GM12878 (cell line): ENCODE measurements around the gene ZNF507. TPM values are rescaled to one million over a fixed set of nuclear protein-coding genes. Genes with fewer than 3 reads are reported as not detected.

ENCODE experiments used
- ATAC-seq: fragments of 200-7000 bp; cut with Tn5 transposase; 3 replicates; pipeline ENCODE4 v1.9.1; 2020; ENCODE audit warnings: mild to moderate bottlenecking, moderate library complexity
- BruUV-seq: library from RNA; stranded (reverse); fragments of 400-500 nt; replicated peaks from 2 replicates; lab custom pipeline; 2021; lab: Mats Ljungman, UMichigan
- CTCF ChIA-PET: fragments of 300-600 bp; sonication (Branson Sonifier 250); formaldehyde crosslinking; extraction: SDS; loops from one replicate; lab custom pipeline; 2021; ENCODE audit warnings: inconsistent platforms; lab: Yijun Ruan, JAX
- POLR2A ChIA-PET: fragments of 350-600 bp; formaldehyde crosslinking; extraction: SDS; loops from one replicate; lab custom pipeline; 2021; ENCODE audit warnings: inconsistent platforms; lab: Charles Lee
- RAD21 ChIA-PET: fragments of 300-600 bp; sonication (Branson Sonifier 250); formaldehyde crosslinking; loops from one replicate; lab custom pipeline; 2023; ENCODE audit warnings: antibody characterized with exemption; ENCODE audit not compliant: unreplicated experiment; lab: Charles Lee
- SMC1A ChIA-PET: fragments of 300-600 bp; sonication (Branson Sonifier 250); formaldehyde crosslinking; loops from one replicate; lab custom pipeline; 2023; ENCODE audit not compliant: unreplicated experiment, uncharacterized antibody; lab: Charles Lee
- DNase-seq: peaks from one replicate; pipeline ENCODE4 v3.0.0-alpha.2; 2011; ENCODE audit warnings: low read depth, low spot score
- FAIRE-seq: peaks from 3 replicates; lab custom pipeline; 2011; peaks lifted over from hg19 to GRCh38; lab: Jason Lieb, UNC
- H2AFZ ChIP-seq: 2 replicates; pipeline ENCODE4 v1.6.0; 2011; ENCODE audit warnings: low read depth, low read length, control low read depth; ENCODE audit not compliant: control insufficient read depth
- H3K27ac ChIP-seq: 2 replicates; pipeline ENCODE4 v1.5.1; 2011; ENCODE audit warnings: control low read depth; ENCODE audit not compliant: control insufficient read depth, insufficient read depth
- H3K27me3 ChIP-seq, 2 experiments: replicated peaks in 1 of 2; 2 replicates each; pipeline versions ENCODE4 v1.6.0 to v1.6.1; 2011; ENCODE audit warnings: low read length in 1 of 2; ENCODE audit not compliant: control insufficient read depth in 2 of 2, insufficient read depth in 2 of 2
- H3K36me3 ChIP-seq, 2 experiments: 2 replicates each; pipeline ENCODE4 v1.5.1; 2011; ENCODE audit warnings: low read length in 1 of 2; ENCODE audit not compliant: control insufficient read depth in 2 of 2, insufficient read depth in 2 of 2
- H3K4me1 ChIP-seq: 2 replicates; pipeline ENCODE4 v1.6.1; 2011; ENCODE audit warnings: mild to moderate bottlenecking, low read length, moderate library complexity, mixed read lengths; ENCODE audit not compliant: control insufficient read depth, insufficient read depth
- H3K4me2 ChIP-seq: 2 replicates; pipeline ENCODE4 v1.6.0; 2011; ENCODE audit warnings: control low read depth; ENCODE audit not compliant: control insufficient read depth, insufficient read depth
- H3K4me3 ChIP-seq: fragments of 200-600 bp; sonication (generic); 2 replicates; pipeline ENCODE4 v1.5.1; 2016
- H3K79me2 ChIP-seq: 2 replicates; pipeline ENCODE4 v1.6.0; 2011; ENCODE audit warnings: low read length; ENCODE audit not compliant: control insufficient read depth, insufficient read depth
- H3K9ac ChIP-seq: 2 replicates; pipeline ENCODE4 v1.8.0; 2011; ENCODE audit warnings: low read length, control low read depth, mixed read lengths; ENCODE audit not compliant: control insufficient read depth, insufficient read depth
- H3K9me3 ChIP-seq: replicated peaks from 3 replicates; pipeline ENCODE4 v1.5.1; 2011; ENCODE audit warnings: mild to moderate bottlenecking, low read length; ENCODE audit not compliant: control insufficient read depth, insufficient read depth
- H4K20me1 ChIP-seq: 2 replicates; pipeline ENCODE4 v1.6.0; 2011; ENCODE audit not compliant: control insufficient read depth, insufficient read depth
- BRCA1 ChIP-seq: IDR thresholded peaks from 2 replicates; pipeline ENCODE4 v1.6.1; 2011; ENCODE audit warnings: low read depth, low read length, improper control_type of control experiment
- ESRRA ChIP-seq: IDR thresholded peaks from 2 replicates; pipeline ENCODE4 v1.6.1; 2012; ENCODE audit warnings: mild to moderate bottlenecking, low read length, improper control_type of control experiment
- IKZF2 ChIP-seq, 2 experiments: fragments of 450-650 bp; IDR thresholded peaks; 2 replicates each; pipeline ENCODE4 v1.6.1; 2017; ENCODE audit warnings: mild to moderate bottlenecking in 2 of 2, moderate library complexity in 2 of 2
- KLF5 ChIP-seq: fragments of 450-650 bp; IDR thresholded peaks from 2 replicates; pipeline ENCODE4 v1.6.1; 2014; ENCODE audit warnings: mild to moderate bottlenecking; ENCODE audit not compliant: partially characterized antibody
- MTA3 ChIP-seq: IDR thresholded peaks from 2 replicates; pipeline ENCODE4 v1.6.1; 2012; ENCODE audit warnings: low read length, inconsistent platforms, borderline replicate concordance
- PML ChIP-seq: IDR thresholded peaks from 2 replicates; pipeline ENCODE4 v1.6.1; 2012; ENCODE audit warnings: low read length, inconsistent platforms
- POLR2AphosphoS5 ChIP-seq: IDR thresholded peaks from 2 replicates; pipeline ENCODE4 v1.6.1; 2011; ENCODE audit warnings: mild to moderate bottlenecking, low read length, inconsistent platforms
- ZSCAN29 ChIP-seq: fragments of 450-650 bp; IDR thresholded peaks from 2 replicates; pipeline ENCODE4 v1.6.1; 2017; ENCODE audit warnings: mild to moderate bottlenecking, moderate library complexity
- WGBS: methylation state at CpG from one replicate; pipeline ENCODE4 v1.1.6; 2016; ENCODE audit warnings: low lambda C conversion rate; ENCODE audit not compliant: insufficient replicate concordance, insufficient coverage; ENCODE audit errors: missing lambda C conversion rate; 5-methylcytosine and 5-hydroxymethylcytosine counted together
- in situ Hi-C: fragments of 300-500 bp; cut with MboI; formaldehyde crosslinking; loops from 9 replicates; pipeline ENCODE4 v1.14.3; 2018; ENCODE audit warnings: mixed read lengths
- intact Hi-C: fragments of 100-400 bp; cut with micrococcal nuclease; formaldehyde crosslinking; loops from one replicate; pipeline ENCODE4 v1.14.2; 2022; ENCODE audit not compliant: unreplicated experiment
- polyA plus RNA-seq, 11 experiments: library from polyadenylated mRNA; depleted of rRNA in 4 of 11; unstranded in 6 of 11; stranded (reverse) in 5 of 11; fragments of >200 nt; fragmentation: Nextera tagmentation in 4 of 11; fragmentation: Illumina TruSeq in 1 of 11; extraction: Ambion mirVana in 4 of 11; extraction: Trizol in 1 of 11; gene quantifications; 1 replicate in 1 of 11; 2 replicates in 10 of 11; pipeline versions ENCODE4 v1.2.1 to v1.2.3, GENCODE V29; 2011 to 2016; ENCODE audit warnings: inconsistent platforms in 2 of 11, missing spikeins in 2 of 11, low read depth in 1 of 11
- total RNA-seq, 4 experiments: library from RNA; depleted of rRNA in 3 of 4; stranded (reverse); fragments of >200 nt in 3 of 4; fragmentation: Illumina TruSeq in 1 of 4; extraction: Trizol in 1 of 4; gene quantifications; 2 replicates each; pipeline versions ENCODE4 v1.2.1 to v1.2.3, GENCODE V29; 2013 to 2021
- TF ChIP-seq, protein P1 (sequence below): IDR thresholded peaks from 2 replicates; pipeline ENCODE4 v1.6.1; 2011; ENCODE audit warnings: low read depth, low read length, improper control_type of control experiment, borderline replicate concordance

The ZNF507 gene
- total and polyA plus RNA-seq, 10 of the 15 experiments (the other 5 are each of a cell fraction or from before 2014, with no cell fraction given) = 2.3 to 18.4 (median 10.1) TPM

DNA sequence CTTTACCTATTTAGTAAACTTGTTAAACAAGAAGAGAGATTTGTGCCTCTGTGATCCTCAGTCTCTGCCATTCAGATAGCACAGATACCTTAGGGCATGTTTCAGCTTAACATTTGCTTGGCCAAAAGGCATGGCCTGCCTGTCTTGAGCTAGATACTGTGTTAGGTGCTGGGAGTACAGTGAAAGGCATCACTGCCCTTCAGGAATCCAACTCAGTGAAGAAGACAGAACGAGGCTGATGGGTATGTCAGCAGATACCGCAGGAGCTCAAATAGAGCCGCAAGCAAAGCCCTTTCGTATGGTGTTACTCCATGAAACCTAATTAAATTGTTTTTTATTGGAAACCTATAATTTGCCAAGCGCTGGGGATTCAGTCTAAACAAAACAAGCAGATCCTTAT lies 12.9 kb downstream of the ZNF507 start:
- intact Hi-C loops (no loop called here), in situ Hi-C loops (no loop called here)
- Histone ChIP-seq H3K9ac (no peak overlapping the region), H3K9me3 (no peaks in the 10 kb centered on the region; the same call in 2 of the 3 replicates), H3K4me3 (no peak overlapping the region), H3K79me2 (peaks cover 1% of the 10 kb centered on the region), H3K36me3 (peaks cover 13 to 37% of the 10 kb centered on the region in 2 experiments), H3K27ac (no peak overlapping the region), H3K27me3 (no peaks in the 10 kb centered on the region), H3K4me1 (no peaks in the 10 kb centered on the region), H2AFZ (no peak overlapping the region), H4K20me1 (no peaks in the 10 kb centered on the region), H3K4me2 (no peak overlapping the region)
- FAIRE-seq = no peak
- ChIA-PET CTCF (interaction anchor here (0.8 to 3.7 kb wide), 8 partner anchors 10 to 1676 kb away, joined by 3 to 15 read pairs (median 4); partner anchors contain the start of gene ZNF507), SMC1A (interaction anchor here (2.3 kb wide), 1 partner anchor 9 kb away, joined by 6 read pairs; no protein-coding TSS in a partner anchor), RAD21 (no interaction called here), POLR2A (interaction anchor here (0.5 kb wide), 1 partner anchor 25 kb away, joined by 4 read pairs; no protein-coding TSS in a partner anchor)
- WGBS = 99% methylated on average over 5 of the region's 5 CpGs
- no peak for ATAC-seq
- DNase-seq = no peak
- TF ChIP-seq IKZF2 (IDR thresholded peaks at IDR 0.05) (no peak), KLF5 (no peak), ZSCAN29 (no peak), MTA3 (no peak), POLR2AphosphoS5 (no peak), ESRRA (no peak), BRCA1 (no peak), PML (no peak)
- TF ChIP-seq, protein P1, sequence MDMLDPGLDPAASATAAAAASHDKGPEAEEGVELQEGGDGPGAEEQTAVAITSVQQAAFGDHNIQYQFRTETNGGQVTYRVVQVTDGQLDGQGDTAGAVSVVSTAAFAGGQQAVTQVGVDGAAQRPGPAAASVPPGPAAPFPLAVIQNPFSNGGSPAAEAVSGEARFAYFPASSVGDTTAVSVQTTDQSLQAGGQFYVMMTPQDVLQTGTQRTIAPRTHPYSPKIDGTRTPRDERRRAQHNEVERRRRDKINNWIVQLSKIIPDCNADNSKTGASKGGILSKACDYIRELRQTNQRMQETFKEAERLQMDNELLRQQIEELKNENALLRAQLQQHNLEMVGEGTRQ = no peak
- BruUV-seq = no TSS peak
